22Rv1 (cell line): ENCODE results near the gene UCK2.

Source experiments
- CTCF ChIP-seq: fragments of 450-650 bp; IDR thresholded peaks from 2 replicates; pipeline ENCODE4 v1.5.1; 2017; ENCODE audit warnings: mild to moderate bottlenecking
- ZFX ChIP-seq: fragments of 450-650 bp; IDR thresholded peaks from 2 replicates; pipeline ENCODE4 v1.6.1; 2017; ENCODE audit warnings: antibody characterized with exemption, borderline replicate concordance

GRCh38 chr1:165900576-165901380 lies 73.4 kb downstream of the UCK2 start:
- TF ChIP-seq CTCF (no peak), ZFX (no peak)
